GM18951 (cell line): ENCODE measurements around the gene HDLBP.
"Not testable (repeated sequence)": the region's sequence is repeated elsewhere in the genome, so short reads cannot be mapped to it uniquely, and the experiment has no call there.

Experiments used
- POLR2A ChIP-seq: IDR thresholded peaks from 4 replicates; pipeline ENCODE4 v1.6.1; 2011; ENCODE audit warnings: mild to moderate bottlenecking; ENCODE audit not compliant: insufficient read length, insufficient read depth; ENCODE audit errors: extremely low read depth
- in situ Hi-C: fragments of 300-500 bp; cut with MboI; formaldehyde crosslinking; loops from one replicate; pipeline ENCODE4 v1.12.0; 2022; ENCODE audit warnings: low sequenced_read_pairs, mixed read lengths, inconsistent platforms; ENCODE audit not compliant: unreplicated experiment

HDLBP gene

GRCh38 chr2:241289053-241289452, 26.4 kb downstream of the HDLBP start:
- no peak for TF ChIP-seq POLR2A
- in situ Hi-C loops = loop anchor here (5.0 kb wide), 1 partner anchor 47 kb away; no protein-coding TSS in a partner anchor

GRCh38 chr2:241288324-241288888, 27.1 kb downstream of the HDLBP start:
- in situ Hi-C loops = loop anchor here (5.0 kb wide), 1 partner anchor 46 kb away; no protein-coding TSS in a partner anchor
- TF ChIP-seq POLR2A = no peak

- no peak for TF ChIP-seq POLR2A
- in situ Hi-C loops = loop anchor here (5.0 kb wide), 1 partner anchor 44 kb away; no protein-coding TSS in a partner anchor
Observed at GRCh38 chr2:241286348-241287090, 29.0 kb downstream of the HDLBP start.

- TF ChIP-seq POLR2A = no peak
- in situ Hi-C loops = loop anchor here (5.0 kb wide), 1 partner anchor 43 kb away; no protein-coding TSS in a partner anchor
Observed at GRCh38 chr2:241285596-241285995, 29.9 kb downstream of the HDLBP start.

GRCh38 chr2:241282555-241282954, 32.9 kb downstream of the HDLBP start:
- in situ Hi-C loops = no loop called here

DNA sequence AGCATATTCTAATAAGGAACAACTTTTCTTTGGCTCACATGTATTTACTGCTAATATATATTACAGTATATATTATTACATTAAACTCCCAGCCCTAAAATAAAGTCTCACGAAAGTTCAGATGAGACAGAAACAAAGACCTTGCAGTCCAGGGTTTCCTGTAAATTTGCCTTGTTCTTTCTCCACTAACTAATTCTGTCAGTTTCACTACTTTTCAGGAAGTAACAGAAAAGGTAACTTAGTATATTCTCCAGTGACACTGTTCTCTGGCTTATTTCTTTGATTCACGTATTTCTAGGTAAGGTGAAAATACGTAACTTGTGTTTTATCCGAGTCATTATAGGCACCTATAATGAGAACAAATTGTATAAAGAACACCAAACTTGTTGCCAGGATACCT, 35.2 kb downstream of the HDLBP start:
- TF ChIP-seq POLR2A = no peak
- in situ Hi-C loops = no loop called here

More at GRCh38 chr2:241282555-241282954, 32.9 kb downstream of the HDLBP start:
- no peak for TF ChIP-seq POLR2A

DNA sequence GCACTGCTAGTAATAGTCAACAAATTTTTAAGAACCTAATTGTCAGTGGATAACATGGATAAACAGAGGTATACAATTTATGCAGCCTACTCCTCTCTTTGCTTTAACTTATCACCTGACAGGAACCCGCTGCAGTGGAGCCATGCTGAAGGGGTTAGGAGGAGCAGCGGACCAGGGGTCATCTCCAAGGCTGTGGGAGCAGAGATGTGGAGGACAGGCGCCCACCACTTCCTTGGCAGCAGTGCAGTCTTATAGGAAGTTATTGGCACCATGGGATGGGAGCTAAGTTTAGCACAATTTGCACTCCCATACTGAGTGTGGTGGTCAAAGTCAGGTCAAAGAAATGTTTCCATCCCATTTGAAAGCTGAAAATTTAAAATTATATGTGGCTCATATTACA, 35.6 kb downstream of the HDLBP start:
- in situ Hi-C loops = no loop called here
- no peak for TF ChIP-seq POLR2A

DNA sequence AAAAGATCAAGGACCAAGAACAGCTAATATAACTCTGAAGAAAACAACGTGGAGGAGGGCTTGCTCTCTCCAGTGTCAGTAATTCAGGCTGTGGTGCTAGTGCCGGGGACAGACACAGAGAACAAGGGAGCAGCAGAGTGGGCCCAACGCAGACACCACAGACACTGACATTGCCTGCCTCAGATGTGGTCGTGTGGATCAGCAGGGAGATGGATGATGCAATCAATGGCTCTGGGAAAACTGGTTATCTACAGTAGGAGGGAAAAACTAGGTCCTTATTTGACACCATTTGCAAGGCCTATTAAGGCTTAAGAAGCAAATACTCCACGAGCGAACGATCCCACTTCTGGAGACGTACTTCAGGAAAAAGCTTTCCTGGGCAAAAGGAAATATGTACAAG, 36.1 kb downstream of the HDLBP start:
- in situ Hi-C loops = no loop called here
- TF ChIP-seq POLR2A = no peak

DNA sequence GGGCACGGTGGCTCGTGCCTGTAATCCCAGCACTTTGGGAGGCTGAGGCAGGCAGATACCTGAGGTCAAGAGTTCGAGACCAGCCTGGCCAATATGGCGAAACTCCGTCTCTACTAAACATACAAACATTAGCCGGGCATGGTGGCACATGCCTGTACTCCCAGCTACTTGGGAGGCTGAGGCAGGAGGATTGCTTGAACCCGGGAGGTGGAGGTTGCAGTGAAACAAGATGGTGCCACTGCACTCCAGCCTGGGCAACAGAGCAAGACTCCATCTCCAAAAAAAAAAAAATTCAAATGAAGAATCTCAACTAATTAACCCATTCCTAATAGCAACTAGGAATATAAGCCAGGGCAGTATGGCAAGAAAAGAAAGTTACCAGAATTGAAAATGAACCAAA, 37.2 kb downstream of the HDLBP start:
- in situ Hi-C loops = not testable (repeated sequence)

GRCh38 chr2:241275910-241276309, 39.6 kb downstream of the HDLBP start:
- no peak for TF ChIP-seq POLR2A
- in situ Hi-C loops = no loop called here

DNA sequence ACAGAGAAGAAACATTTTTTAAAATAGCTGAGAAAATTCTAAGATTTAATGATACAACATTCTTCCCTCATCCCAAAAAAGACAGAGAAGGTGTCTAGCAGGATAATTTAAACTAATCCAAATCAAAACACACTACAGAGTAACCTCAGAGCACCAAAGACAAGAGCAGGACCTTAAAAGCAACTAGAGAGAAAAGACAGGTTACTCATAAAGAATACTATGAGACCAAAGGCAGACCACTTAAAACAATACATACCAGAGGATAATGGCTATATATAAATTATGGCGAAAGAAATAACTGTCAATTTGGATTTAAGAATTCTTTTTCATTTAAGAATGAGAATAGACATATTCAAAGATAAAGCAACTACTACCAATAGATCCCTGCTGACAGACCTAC, 40.0 kb downstream of the HDLBP start:
- in situ Hi-C loops = no loop called here

GRCh38 chr2:241274127-241274526, 41.3 kb downstream of the HDLBP start:
- no peak for TF ChIP-seq POLR2A
- in situ Hi-C loops = no loop called here

More for the DNA sequence above, 40.0 kb downstream of the HDLBP start:
- no peak for TF ChIP-seq POLR2A

GRCh38 chr2:241273210-241274020, 42.1 kb downstream of the HDLBP start:
- no peak for TF ChIP-seq POLR2A
- in situ Hi-C loops = no loop called here

DNA sequence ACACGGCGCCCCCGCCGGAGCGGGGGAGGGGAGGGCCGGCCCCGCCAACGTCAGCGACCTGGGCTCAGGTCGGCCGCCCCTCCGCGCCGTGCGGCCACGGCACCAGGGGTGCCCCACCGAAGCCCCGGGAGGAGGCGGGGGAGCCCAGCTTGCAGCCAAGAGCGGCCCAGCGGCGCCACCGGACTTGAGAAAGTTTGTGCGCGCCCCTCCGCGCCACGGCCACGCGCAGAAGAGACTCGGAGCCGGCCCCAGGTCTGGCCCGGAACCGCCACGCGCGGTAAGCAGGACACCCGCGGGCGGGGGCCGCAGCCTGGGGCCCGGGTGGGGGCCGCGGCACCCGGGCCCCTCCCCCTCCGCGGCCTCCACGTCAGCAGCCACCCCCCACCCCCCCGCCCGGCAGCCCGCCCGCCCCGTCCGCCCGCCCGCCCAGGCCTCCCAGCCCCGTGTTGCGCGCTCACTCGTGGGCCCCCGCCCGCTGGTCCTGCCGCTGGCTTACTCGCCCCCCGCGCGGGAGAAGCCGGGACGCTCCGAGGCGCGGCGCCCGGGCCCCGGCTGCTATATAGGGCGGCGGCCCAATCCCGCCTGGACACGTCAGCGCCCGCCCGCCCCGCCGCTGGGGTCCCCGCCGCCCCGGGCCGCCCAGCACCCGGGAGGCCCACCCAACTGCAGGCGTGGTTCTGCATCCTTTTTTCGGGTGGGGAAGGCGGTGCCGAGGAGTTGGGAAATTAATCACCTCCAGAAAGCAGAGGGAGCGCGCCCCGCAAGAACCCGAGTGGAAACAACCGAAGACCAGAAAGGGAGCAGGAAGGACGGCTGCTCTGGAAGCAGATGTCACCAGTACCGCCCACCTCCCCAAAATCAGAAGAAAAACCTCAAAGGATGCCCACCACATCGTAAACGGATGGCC, 42.9 kb downstream of the HDLBP start:
- in situ Hi-C loops = no loop called here
- TF ChIP-seq POLR2A = peak; percentile 76
